Uterus (tissue), 2 donors: ENCODE data around the gene TAX1BP1.

Source experiments
- CTCF ChIP-seq, 4 experiments: fragments of 200-600 bp in 2 of 4; fragments of 450-650 bp in 2 of 4; sonication (generic) in 2 of 4; IDR thresholded peaks; one replicate each; pipeline ENCODE4 v1.5.1; 2016 to 2019; ENCODE audit warnings: antibody characterized with exemption in 4 of 4, mild to moderate bottlenecking in 2 of 4, moderate library complexity in 1 of 4
- POLR2A ChIP-seq, 2 donors: fragments of 450-650 bp; IDR thresholded peaks; one replicate each; pipeline ENCODE4 v1.6.1; 2016; ENCODE audit warnings: antibody characterized with exemption in 2 of 2, mild to moderate bottlenecking in 1 of 2, moderate library complexity in 1 of 2

GRCh38 chr7:27753863-27754262, 13.9 kb downstream of the TAX1BP1 start:
- TF ChIP-seq POLR2A (IDR thresholded peaks at IDR 0.05): no peak
- no peak for TF ChIP-seq CTCF (IDR thresholded peaks at IDR 0.05)
